GM06990 (cell line): ENCODE results near the gene ZNF524.

Source experiments
- DNase-seq: peaks from one replicate; pipeline ENCODE4 v3.0.0-alpha.2; 2011; ENCODE audit not compliant: insufficient read length; ENCODE audit errors: extremely low read depth
- H3K27me3 ChIP-seq: replicated peaks from 2 replicates; pipeline ENCODE4 v1.6.0; 2011; ENCODE audit warnings: low read length; ENCODE audit not compliant: control insufficient read depth, insufficient read depth
- H3K36me3 ChIP-seq: 2 replicates; pipeline ENCODE4 v1.5.1; 2011; ENCODE audit warnings: low read length; ENCODE audit not compliant: control insufficient read depth, insufficient read depth
- H3K4me3 ChIP-seq: replicated peaks from 2 replicates; pipeline ENCODE4 v1.5.1; 2011; ENCODE audit warnings: low read depth, mild to moderate bottlenecking, control low read depth, low read length
- TF ChIP-seq, protein P1 (sequence below): IDR thresholded peaks from 2 replicates; pipeline ENCODE4 v1.5.1; 2011; ENCODE audit warnings: low read length, control low read depth, mild to moderate bottlenecking, inconsistent platforms; ENCODE audit not compliant: insufficient read depth, poor library complexity, severe bottlenecking

The ZNF524 gene

DNA sequence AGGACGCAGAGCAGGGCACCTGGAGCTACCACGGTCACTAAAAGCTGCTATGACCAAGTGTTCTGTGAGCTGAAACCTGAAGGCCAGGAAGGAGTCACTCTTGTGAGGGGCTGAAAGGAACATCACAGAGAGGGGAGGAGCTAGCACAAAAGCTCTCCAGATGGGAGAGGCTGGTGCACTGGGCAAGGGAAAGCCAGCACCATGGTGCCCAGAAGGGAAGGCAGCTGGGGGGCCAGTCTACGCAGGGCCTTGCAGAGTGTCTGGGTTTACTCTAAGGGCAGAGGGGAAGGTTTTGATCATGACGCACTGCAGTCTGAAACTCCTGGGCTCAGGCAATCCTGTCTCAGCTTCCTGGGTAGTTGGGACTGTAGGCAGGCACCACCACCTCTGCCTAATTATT is 36.6 kb downstream of the ZNF524 start:
- no peaks in the 10 kb centered on the region for H3K27me3 ChIP-seq
- TF ChIP-seq, protein P1, sequence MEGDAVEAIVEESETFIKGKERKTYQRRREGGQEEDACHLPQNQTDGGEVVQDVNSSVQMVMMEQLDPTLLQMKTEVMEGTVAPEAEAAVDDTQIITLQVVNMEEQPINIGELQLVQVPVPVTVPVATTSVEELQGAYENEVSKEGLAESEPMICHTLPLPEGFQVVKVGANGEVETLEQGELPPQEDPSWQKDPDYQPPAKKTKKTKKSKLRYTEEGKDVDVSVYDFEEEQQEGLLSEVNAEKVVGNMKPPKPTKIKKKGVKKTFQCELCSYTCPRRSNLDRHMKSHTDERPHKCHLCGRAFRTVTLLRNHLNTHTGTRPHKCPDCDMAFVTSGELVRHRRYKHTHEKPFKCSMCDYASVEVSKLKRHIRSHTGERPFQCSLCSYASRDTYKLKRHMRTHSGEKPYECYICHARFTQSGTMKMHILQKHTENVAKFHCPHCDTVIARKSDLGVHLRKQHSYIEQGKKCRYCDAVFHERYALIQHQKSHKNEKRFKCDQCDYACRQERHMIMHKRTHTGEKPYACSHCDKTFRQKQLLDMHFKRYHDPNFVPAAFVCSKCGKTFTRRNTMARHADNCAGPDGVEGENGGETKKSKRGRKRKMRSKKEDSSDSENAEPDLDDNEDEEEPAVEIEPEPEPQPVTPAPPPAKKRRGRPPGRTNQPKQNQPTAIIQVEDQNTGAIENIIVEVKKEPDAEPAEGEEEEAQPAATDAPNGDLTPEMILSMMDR: no peak
- peak overlapping the region; percentile 99 for H3K4me3 ChIP-seq
- no peak for DNase-seq
- no peaks in the 10 kb centered on the region; the same call in 1 of the 2 replicates for H3K36me3 ChIP-seq

- no peaks in the 10 kb centered on the region for H3K27me3 ChIP-seq
- no peak overlapping the region for H3K4me3 ChIP-seq
- no peak for DNase-seq
- TF ChIP-seq, protein P1: no peak
- no peaks in the 10 kb centered on the region; the same call in 1 of the 2 replicates for H3K36me3 ChIP-seq
Observed at GRCh38 chr19:55637534-55637933, 37.4 kb downstream of the ZNF524 start.

DNA sequence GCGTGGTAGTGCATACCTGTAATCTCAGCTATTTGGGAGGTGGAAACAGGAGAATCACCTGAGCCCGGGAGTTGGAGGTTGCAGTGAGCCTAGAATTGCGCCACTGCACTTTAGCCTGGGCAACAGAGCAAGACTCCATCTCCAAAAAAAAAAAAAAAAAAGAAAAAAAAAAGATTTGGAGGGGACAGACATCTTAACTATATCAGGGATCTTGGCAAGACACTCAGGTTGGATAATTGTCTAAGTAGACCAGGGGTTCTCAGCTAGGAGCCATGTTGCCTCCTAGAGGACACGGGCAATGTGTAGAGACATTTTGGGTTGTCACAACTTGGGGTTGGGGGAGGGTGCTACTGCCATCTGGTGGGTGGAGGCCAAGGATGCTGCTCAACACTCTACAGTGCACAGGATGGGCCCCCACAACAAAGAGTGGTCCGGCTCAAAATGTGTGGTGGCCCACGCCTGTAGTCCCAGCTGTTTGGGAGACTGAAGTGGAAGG is 38.8 kb downstream of the ZNF524 start:
- Histone ChIP-seq H3K27me3 (no peaks in the 10 kb centered on the region), H3K36me3 (no peaks in the 10 kb centered on the region; the same call in 1 of the 2 replicates), H3K4me3 (no peak overlapping the region)
- no peak for DNase-seq
- TF ChIP-seq, protein P1: peak; percentile 61

GRCh38 chr19:55640043-55640576 is 40.0 kb downstream of the ZNF524 start:
- DNase-seq: peak; percentile 88
- H3K27me3 ChIP-seq: no peaks in the 10 kb centered on the region
- TF ChIP-seq, protein P1: peak; percentile 52
- peaks cover 5% of the 10 kb centered on the region for H3K36me3 ChIP-seq
- H3K4me3 ChIP-seq: peak overlapping the region; percentile 90

DNA sequence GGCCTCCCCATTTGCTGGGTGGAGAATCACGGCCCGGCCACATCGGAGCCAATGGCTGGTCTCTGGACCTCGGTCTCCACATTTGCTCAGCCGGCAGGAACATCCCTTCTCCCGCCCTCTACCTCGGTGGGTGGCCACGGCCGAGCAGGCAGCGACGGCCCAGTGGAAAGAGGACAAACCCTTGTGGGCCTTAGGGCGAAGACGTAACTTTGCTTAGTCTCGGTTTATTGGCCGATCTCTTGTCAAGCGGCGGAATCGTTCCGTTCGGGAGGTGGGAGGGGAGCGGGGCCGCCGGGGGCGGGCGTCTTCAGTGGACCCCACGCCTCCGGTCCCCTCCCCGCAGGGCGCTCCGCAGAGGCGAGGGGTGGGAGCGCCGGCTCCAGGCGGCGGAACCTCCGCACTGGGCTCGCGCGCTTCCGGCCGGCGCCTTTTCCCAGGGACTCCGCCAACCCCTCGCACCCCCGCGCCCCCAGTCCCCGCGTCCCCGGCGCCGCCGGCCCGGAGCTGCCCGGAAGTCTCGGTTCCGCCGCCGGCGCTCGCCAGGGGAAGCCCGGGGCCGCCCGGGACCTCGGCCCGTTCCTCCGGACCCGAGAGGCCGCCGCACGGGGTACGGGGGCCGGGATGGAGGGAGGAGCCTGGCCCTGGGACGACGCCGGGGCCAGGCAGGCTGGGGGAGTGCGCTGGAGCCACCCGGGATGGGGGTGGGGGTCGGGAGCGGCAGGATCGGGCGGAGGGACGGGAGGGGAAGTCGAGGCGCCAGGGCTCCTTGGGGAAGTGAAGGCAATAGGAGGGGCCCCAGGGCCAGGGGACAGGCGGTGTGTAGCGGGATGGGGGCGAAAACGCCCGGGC is 40.7 kb downstream of the ZNF524 start, which contains the start of gene ZNF580:
Gene ZNF580 (plus strand): TSS at position 426 of the 849 bp plus-strand sequence. CDS start 1,507 bp downstream, outside the sequence.
- Histone ChIP-seq H3K27me3 (no peaks in the 10 kb centered on the region), H3K4me3 (peak within 1 kb of the TSS; percentile 90), H3K36me3 (peaks cover 11% of the 10 kb centered on the region)
- TF ChIP-seq, protein P1: no peak
- DNase-seq: peak; percentile 86
